G401.6 (cell line): ENCODE data around the gene OTX2.

Experiments used
- FAIRE-seq: peaks from 2 replicates; lab custom pipeline; 2012; peaks lifted over from hg19 to GRCh38; lab: Jason Lieb, UNC

Gene OTX2

DNA sequence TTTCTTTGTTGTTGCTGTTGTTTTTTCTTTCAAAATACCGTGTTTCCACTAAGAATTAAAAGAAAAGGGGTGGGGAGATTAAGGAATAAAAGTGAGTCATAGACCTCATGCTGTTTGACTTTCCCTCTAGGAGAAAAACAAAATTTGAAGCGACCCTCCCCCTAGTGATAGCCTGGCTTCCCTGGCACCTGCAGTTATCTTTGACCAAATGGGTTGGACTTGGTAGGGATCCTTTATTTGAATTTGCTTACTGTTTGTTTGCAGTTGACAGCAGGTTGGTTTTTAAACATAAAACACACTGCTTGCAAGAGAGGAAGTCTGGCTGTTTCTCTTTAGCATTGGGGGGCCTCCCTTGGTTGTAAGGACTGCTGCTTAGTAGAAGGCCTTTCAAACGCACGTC lies 14.0 kb downstream of the OTX2 start:
- no peak for FAIRE-seq

DNA sequence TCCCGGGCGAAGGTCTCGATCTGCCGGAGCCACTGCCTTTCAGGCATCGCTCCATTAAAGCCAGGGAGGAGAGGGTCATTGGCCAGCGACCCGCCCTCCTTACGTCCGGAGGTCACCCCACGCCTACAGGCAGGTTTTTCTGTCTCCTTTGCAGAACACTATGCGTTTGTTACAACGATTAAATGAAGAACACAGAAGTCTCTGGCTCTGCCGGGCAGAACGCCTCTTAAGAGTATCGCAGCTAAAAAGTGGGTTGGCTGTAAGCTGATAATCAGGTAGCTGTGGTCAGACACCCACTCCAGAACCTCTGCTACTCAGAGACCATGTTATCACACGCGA lies 15.0 kb downstream of the OTX2 start:
- no peak for FAIRE-seq

DNA sequence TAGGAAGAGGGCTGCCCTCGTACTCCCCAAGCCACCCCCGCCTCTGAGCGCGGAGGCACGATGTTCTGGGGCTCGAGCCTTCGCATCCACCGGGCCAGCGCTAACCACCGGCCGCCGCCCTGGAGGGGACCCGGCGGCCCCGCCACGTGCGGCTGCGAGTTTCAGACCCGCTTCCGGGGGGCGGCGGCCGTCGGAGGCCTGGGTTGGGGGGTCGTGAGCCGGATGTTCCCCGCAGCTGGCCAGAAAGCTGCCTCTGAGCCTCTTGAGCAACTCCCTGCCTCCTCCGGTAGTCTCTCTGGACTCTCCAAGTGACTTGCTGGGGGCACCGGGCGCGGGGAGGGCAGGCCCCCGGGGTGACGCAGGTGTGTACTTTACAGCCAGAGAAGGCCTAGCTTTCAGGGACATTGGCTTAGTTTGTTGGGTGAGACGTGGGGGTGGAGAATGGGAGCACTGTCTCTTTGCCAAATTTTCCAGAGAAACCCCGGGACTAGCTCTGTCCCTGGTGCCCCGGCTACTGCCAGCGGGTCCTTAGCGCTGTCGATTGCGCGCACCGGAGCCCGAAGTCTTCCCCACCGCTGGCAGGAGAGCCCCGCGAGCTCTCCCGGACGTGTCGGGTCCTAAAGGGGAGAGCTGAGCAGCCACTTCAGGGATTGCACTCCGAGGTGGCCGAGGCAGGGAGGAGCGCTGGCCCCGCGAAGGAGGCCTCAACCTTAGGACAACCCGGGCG lies 15.6 kb downstream of the OTX2 start:
- FAIRE-seq: no peak

DNA sequence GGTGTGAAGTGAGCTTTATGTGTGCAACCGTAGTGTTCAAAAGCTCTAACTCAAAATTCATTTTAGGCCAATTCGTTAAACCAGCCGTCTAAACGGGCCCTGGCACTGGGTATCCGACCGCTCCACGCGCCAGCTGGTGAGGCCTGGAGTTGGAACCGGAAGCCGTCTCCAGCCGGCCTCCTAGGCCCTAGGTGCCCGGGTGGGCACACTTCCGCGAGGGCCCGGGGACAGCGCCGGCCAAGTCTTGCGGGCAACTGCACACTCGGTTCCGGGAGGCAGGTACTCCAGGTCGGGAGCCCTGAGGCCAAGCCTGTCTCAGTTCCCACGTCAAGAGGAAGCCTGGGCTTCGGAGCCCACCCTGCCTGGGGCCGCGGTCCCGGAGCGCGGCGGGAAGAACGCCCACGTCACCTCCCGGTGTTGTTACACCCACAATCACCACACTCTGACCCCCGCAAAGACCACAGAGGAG lies 16.2 kb downstream of the OTX2 start:
- no peak for FAIRE-seq

DNA sequence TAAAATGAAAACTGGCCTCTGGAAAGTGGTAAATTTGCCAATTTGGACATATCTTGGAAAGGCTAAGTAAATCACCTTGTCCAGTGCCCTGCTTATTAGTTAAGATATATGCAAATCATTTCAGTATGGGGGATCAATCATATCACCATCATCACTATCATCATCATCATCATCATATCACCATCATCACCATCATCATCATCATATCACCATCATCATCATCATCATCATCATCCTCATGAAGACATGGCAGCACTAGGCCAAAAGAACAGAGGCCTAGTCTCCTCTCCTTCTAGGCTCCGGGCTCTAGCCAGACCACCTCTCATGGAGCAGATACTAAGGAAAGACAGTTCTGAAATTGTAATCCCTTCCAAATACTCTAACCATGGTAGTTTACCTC lies 20.3 kb downstream of the OTX2 start:
- FAIRE-seq: no peak

DNA sequence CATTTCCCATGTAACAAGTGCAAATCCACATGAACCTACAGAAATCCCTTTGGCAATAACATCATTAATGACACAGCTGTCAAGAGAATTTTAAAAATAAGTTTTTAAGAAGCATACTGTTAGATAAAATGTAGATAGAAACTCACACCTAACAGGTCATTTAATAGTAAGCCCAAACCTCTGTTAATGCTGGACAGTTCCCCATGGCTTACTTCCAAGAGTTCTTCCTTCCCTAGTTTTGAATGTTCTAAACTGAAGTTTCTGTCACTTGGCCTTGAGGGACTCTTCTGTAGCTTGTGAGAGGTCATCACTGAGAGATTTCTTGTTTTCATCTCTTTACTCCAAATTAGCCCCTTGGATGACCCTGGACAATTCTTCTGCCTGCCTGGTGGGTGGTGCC lies 22.7 kb downstream of the OTX2 start:
- no peak for FAIRE-seq

DNA sequence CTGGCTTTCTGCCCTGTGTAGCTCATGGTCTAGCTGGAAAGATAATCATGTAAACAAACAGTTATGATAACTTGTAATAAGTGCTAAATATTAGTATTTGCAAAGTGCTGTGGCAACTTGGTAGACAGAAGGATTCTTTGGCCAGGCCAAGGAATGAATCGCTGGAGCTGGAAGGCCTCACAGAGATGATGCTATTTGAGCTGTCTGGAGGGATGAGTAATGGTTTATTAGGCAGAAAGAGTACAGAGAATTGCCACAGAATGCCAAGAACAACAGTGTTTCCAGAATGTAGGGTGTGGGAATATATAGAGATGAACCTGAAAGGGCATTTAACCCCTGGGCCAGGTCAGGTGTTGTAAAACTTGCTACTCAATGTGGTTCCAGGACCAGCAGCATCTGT lies 27.6 kb downstream of the OTX2 start:
- no peak for FAIRE-seq

DNA sequence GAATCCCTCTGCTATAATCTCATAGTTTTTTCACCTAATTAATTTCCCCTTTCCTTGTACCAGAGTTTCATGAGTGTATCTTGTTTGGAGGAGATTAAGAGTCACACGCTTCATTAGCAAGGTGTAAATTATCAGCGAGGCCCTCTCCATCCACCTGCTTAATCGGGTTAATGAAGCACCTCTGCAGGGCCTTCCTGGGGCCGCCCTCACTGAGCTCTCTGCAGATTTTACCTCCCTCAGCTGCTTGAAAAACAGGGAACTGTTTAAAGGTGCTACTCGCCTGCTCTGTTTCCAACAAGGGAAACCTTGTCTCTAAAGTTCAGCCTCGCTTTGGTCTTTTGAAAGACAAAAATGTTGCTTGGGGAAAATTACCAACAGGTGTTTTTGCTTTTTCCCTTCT lies 35.8 kb downstream of the OTX2 start:
- FAIRE-seq: no peak

DNA sequence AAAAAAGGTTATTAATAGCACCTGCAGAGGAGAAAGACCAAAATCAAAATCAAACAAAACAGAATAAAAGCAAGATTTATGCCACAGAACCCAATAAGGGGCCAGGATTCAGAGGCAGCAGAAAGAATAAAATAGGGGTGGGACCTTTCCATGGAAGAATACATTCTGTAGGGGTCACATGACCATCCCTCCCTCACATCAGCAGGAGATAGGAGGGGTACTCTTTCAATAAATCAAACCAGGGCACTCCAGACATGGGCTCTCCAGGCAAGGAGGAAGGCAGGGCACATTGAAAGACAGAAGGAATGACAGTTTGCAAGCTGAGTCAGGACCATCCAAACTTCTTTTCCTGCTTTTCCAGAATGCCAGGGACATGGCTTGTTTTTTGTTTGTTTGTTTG lies 39.8 kb downstream of the OTX2 start:
- no peak for FAIRE-seq

DNA sequence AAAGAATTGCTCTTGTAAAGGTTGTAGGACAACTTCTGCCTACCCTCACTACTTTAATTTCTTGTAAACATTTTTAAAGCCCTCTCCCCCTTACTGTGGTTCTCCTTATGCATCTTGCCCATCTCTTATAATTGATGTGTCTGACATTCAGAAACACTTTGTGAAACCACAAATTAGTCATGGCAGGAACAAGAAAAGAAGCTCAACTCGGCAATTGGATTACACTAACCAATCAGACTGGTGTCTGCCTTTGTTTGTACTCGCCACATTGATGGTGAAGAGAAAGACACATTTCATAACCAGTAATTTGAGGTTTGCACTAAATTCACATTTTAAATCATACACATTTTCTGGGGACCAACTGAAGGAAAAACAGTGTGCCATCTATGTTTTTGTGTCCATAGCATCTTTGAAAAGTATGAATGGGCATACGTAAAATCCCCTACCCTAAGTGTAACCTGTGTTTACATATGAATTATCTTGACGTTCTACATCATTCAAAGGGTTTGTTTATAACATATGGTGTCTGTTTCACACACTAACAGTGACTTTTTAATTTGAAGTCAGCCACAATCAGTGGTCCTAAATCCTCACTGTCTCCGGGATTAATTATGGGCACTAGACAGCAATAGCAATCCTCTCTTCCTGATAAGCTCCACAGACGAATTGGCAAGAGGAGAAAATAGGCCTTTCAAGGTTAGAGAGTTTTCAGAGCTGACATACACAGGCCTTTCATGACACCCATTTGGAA lies 49.9 kb downstream of the OTX2 start:
- FAIRE-seq: no peak

DNA sequence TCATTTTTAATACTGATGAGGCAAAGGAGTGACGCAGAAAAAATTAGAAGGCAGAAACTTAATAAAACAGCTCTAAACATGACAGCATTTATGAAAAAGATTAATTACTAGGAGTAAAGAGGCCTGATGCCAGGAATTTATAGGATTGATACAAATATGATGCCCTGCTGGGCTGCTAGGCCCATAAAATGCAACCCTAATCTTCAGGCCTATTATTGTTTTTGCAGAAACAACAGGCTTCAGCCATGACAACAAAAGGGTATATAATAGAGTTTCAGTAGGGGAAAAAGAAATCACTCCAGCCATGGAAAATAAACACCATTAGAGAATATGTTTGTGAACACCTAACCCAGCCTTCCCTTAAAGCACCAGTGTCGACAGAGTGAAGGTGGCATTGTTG lies 50.6 kb downstream of the OTX2 start:
- FAIRE-seq: no peak

DNA sequence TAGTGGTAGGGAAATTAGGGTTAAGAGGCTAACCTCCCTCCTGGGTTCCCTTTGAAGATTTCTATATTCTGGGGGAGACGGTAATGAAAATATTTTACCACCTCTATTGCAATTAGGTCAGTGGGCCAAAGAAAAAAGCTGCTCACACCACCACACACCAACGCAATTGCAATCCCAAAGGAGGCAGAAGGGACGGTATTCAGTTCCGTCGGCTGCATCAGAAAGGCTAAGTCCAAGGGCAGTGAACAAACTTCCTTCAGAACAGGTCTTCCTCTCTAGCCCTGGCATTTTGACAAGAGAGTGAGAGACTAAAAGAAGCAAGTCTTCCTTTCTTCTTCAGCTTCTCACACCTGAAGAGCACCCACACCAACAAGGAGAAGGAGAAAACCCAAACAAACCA lies 51.2 kb downstream of the OTX2 start:
- no peak for FAIRE-seq

DNA sequence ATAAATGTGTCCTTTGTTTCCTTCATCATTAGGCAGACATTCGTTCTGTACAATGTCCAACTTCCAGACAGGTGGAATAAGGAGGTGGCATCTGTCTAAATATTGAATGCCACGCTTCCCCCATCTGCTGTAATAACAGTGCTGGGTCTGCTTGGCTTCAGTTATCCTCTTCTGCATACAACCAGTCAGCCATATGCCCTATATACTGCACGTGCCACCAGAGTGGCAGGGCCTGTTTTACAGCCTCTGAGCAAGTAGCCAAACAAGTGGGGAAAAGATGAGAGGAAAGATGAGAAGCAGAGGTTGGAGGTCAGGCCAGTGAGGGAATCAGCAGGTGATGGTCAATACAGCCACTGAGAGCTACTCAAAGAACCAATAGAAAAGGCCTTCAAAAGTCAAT lies 55.4 kb downstream of the OTX2 start:
- no peak for FAIRE-seq

DNA sequence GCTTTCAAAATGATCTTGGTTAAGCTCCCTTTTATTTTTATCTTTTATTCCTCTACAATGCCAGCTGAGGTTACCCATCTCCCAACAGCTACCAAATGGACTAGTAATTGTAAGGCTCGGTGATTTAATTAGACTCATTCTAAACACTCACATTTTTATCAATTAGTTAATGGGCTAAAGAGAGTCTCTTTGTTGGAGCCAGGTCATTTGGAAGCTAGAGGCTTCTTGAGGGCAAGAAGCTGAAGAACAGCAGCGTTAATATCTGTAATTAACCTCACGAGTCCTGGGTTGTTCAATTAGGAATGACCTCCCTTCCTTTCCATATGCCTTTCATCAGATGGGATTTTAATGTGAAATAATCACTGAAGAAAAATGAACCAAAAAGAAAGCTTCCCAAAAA lies 56.9 kb downstream of the OTX2 start:
- FAIRE-seq: no peak

DNA sequence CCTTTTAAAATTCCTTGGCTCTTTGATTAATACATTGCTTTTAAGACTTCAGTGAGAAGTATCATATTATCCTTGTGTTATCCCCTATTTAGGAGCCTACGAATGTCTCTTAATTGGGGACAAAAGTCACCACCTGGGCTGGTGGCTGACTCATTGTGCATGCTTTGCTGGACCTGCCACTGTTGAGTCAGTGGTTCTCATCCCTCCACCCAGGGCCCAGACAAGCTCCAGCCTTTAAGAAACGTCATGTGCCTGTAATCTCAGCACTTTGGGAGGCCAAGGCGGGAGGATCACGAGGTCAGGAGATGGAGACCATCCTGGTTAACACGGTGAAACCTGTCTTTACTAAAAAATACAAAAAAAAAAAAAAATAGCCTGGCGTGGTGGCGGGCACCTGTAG lies 57.9 kb downstream of the OTX2 start:
- no peak for FAIRE-seq

DNA sequence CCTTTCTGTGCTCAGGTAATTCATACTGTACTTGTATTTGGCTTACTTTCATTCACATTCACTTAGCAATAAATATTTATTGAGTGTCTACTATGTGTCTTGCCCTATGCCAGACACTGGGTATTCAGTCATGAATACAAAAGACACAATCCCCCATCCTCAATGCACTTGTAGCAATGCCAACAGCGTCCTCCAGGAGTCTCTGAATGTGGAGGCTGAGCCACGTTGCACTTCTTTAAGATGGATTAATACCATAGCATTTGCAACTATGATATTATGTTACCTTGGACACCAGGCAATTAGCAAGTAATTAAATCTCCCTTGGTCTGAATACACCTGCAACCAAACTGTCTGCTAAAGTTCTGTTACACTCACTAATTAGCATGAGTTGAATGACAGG lies 58.8 kb downstream of the OTX2 start:
- FAIRE-seq: no peak
